ACC112 (cell line): ENCODE measurements around the gene CDS2.

Source experiments
- H2AFZ ChIP-seq: fragments of 200-600 bp; sonication (generic); one replicate; pipeline ENCODE4 v1.6.0; 2017; ENCODE audit warnings: antibody characterized with exemption, low read length; ENCODE audit not compliant: unreplicated experiment
- H3K27ac ChIP-seq: fragments of 200-600 bp; sonication (generic); 2 replicates; pipeline ENCODE4 v1.5.1; 2014; ENCODE audit warnings: low read depth, mild to moderate bottlenecking, antibody characterized with exemption, low read length, moderate library complexity
- H3K27me3 ChIP-seq: fragments of 200-600 bp; sonication (generic); 2 replicates; pipeline ENCODE4 v1.6.1; 2014; ENCODE audit warnings: mild to moderate bottlenecking, antibody characterized with exemption, low read length, moderate library complexity, mixed read lengths; ENCODE audit not compliant: insufficient read depth
- H3K36me3 ChIP-seq: fragments of 200-600 bp; sonication (generic); 2 replicates; pipeline ENCODE4 v1.6.1; 2016; ENCODE audit warnings: mild to moderate bottlenecking, antibody characterized with exemption, low read length, moderate library complexity, mixed read lengths; ENCODE audit not compliant: insufficient read depth
- H3K4me1 ChIP-seq: fragments of 200-600 bp; sonication (generic); one replicate; pipeline ENCODE4 v1.6.1; 2016; ENCODE audit warnings: low read length, mixed read lengths; ENCODE audit not compliant: insufficient read depth, unreplicated experiment, control insufficient read depth
- H3K4me3 ChIP-seq: fragments of 200-600 bp; sonication (generic); 2 replicates; pipeline ENCODE4 v1.5.1; 2014; ENCODE audit warnings: mild to moderate bottlenecking, low read depth, low read length
- H3K79me2 ChIP-seq: fragments of 200-600 bp; sonication (generic); one replicate; pipeline ENCODE4 v1.6.0; 2016; ENCODE audit warnings: low read length; ENCODE audit not compliant: control insufficient read depth, unreplicated experiment, insufficient read depth

The CDS2 gene

GRCh38 chr20:5211803-5212714, 85.3 kb downstream of the CDS2 start:
- H2AFZ ChIP-seq: no peak overlapping the region
- H3K4me1 ChIP-seq: peaks cover 6% of the 10 kb centered on the region
- H3K36me3 ChIP-seq: no peaks in the 10 kb centered on the region
- H3K4me3 ChIP-seq: no peak overlapping the region
- H3K27ac ChIP-seq: no peak overlapping the region
- H3K79me2 ChIP-seq: no peaks in the 10 kb centered on the region
- peaks cover 6% of the 10 kb centered on the region; the same call in 1 of the 2 replicates for H3K27me3 ChIP-seq

- Histone ChIP-seq H3K4me3 (no peak overlapping the region), H3K79me2 (no peaks in the 10 kb centered on the region), H2AFZ (no peak overlapping the region), H3K36me3 (no peaks in the 10 kb centered on the region), H3K27me3 (peaks cover 6% of the 10 kb centered on the region; the same call in 1 of the 2 replicates), H3K27ac (no peak overlapping the region), H3K4me1 (peaks cover 6% of the 10 kb centered on the region)
Observed at GRCh38 chr20:5212907-5213487, 86.2 kb downstream of the CDS2 start.

DNA sequence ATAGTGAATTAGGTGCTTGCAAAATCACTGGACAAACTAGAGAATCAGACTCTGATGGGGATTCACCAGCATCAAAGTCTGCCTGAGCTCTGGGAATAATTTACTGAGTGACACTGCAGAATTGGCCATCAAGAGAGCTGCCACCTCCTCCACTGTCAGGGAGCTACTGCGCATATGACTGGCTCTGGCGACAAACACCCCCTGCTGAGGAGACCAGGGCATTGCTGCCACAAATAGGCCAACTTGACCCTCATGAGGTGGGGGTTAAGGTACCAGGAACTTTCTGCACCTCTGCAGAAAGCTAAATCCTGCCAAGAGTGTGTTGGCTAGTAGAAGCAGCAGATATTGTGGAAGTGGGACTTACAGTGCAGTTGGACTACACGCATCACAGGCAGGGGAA, 88.0 kb downstream of the CDS2 start:
- Histone ChIP-seq H3K4me3 (no peak overlapping the region), H3K27ac (no peak overlapping the region), H3K79me2 (no peaks in the 10 kb centered on the region)

GRCh38 chr20:5215672-5216304, 89.0 kb downstream of the CDS2 start:
- Histone ChIP-seq H3K4me3 (no peak overlapping the region), H3K36me3 (no peaks in the 10 kb centered on the region), H3K27me3 (peaks cover 24% of the 10 kb centered on the region), H3K79me2 (no peaks in the 10 kb centered on the region), H3K4me1 (peaks cover 6% of the 10 kb centered on the region), H2AFZ (no peak overlapping the region), H3K27ac (no peak overlapping the region)

More for the DNA sequence above, 88.0 kb downstream of the CDS2 start:
- Histone ChIP-seq H3K4me1 (peaks cover 6% of the 10 kb centered on the region), H3K27me3 (peaks cover 18% of the 10 kb centered on the region), H2AFZ (no peak overlapping the region), H3K36me3 (no peaks in the 10 kb centered on the region)

- H2AFZ ChIP-seq: no peak overlapping the region
Observed at GRCh38 chr20:5216663-5217062, 89.9 kb downstream of the CDS2 start.

DNA sequence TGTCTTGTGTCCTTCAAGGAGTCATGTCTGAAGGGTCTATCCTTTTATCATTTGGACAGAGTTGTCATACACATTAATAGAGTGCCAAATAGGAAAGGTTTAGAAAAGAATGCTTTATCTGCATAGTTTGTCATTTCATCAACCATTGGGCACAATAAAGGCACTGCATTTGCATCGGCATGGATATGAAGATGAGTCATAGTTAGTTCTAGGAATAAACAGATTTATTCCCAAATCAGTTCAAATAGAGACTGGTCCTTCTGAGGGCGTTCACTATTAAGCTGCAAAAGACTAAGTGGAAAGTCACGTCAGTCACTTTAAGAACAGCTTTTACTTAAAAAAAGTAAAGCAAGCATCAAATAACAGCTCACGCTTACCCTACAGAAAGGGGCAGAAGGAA, 90.8 kb downstream of the CDS2 start:
- Histone ChIP-seq H3K4me1 (peaks cover 6% of the 10 kb centered on the region), H2AFZ (no peak overlapping the region), H3K79me2 (no peaks in the 10 kb centered on the region), H3K36me3 (no peaks in the 10 kb centered on the region), H3K4me3 (no peak overlapping the region), H3K27ac (no peak overlapping the region), H3K27me3 (peaks cover 28% of the 10 kb centered on the region)

More at GRCh38 chr20:5216663-5217062, 89.9 kb downstream of the CDS2 start:
- H3K4me3 ChIP-seq: no peak overlapping the region
- no peaks in the 10 kb centered on the region for H3K36me3 ChIP-seq
- peaks cover 28% of the 10 kb centered on the region for H3K27me3 ChIP-seq
- no peaks in the 10 kb centered on the region for H3K79me2 ChIP-seq
- peaks cover 6% of the 10 kb centered on the region for H3K4me1 ChIP-seq
- H3K27ac ChIP-seq: no peak overlapping the region

DNA sequence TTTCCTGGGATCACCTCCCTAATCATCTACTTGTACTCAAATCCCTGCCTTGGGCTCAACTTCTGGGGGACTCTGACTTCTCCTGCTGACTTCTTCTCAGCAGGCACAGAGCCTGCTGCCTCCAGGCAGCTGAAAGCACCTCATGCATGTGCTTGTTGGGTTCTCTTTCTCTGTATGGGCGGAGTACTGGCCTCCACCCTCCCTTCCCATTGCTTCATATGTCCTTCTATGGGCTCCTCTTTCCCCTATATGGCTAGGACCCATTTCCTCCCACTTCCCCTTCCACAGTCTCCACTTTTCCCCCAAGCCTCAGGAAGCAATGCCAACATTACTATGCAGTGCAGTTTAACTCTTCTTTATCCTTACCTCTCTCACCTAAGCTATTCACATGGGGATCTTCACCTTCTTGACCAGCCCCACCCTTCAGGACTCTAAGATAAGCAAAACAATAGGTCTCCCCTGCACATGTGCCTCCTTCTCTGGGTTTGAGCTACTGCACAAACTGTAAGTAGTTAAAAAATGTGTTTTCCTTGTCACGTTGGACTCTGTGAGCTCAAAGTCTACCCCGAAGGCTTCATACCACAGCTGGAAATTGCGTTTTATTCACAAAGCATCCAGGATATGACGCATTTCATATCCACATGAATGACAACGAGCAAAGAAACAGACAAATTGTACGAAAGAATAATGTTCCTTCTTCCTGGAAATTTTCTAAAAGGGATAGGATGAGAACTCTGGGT, 93.7 kb downstream of the CDS2 start:
- Histone ChIP-seq H3K27me3 (peaks cover 34% of the 10 kb centered on the region), H2AFZ (no peak overlapping the region), H3K79me2 (no peaks in the 10 kb centered on the region), H3K36me3 (no peaks in the 10 kb centered on the region), H3K4me3 (no peak overlapping the region), H3K4me1 (peaks cover 5% of the 10 kb centered on the region), H3K27ac (no peak overlapping the region)

GRCh38 chr20:5221061-5221430, 94.2 kb downstream of the CDS2 start:
- Histone ChIP-seq H3K79me2 (no peaks in the 10 kb centered on the region), H2AFZ (no peak overlapping the region), H3K4me3 (no peak overlapping the region), H3K27ac (no peak overlapping the region), H3K4me1 (no peaks in the 10 kb centered on the region), H3K36me3 (no peaks in the 10 kb centered on the region), H3K27me3 (peaks cover 31% of the 10 kb centered on the region)

GRCh38 chr20:5222919-5223634, 96.3 kb downstream of the CDS2 start:
- Histone ChIP-seq H2AFZ (no peak overlapping the region), H3K36me3 (no peaks in the 10 kb centered on the region), H3K4me1 (no peaks in the 10 kb centered on the region), H3K4me3 (no peak overlapping the region), H3K27me3 (peaks cover 39% of the 10 kb centered on the region; the same call in 1 of the 2 replicates), H3K79me2 (no peaks in the 10 kb centered on the region), H3K27ac (no peak overlapping the region)

GRCh38 chr20:5230544-5230943, 103.7 kb downstream of the CDS2 start:
- H3K36me3 ChIP-seq: no peaks in the 10 kb centered on the region
- no peaks in the 10 kb centered on the region for H3K4me1 ChIP-seq

More at GRCh38 chr20:5230544-5230943, 103.7 kb downstream of the CDS2 start:
- no peak overlapping the region for H3K4me3 ChIP-seq
- no peak overlapping the region for H3K27ac ChIP-seq
- peaks cover 52% of the 10 kb centered on the region for H3K27me3 ChIP-seq
- H2AFZ ChIP-seq: no peak overlapping the region
- H3K79me2 ChIP-seq: no peaks in the 10 kb centered on the region
